Femur (tissue), 1 donor: Measurements from ENCODE around the gene OTOR.

ENCODE experiments used
- DNase-seq: peaks from one replicate; pipeline ENCODE4 v3.0.0-alpha.2; 2017

OTOR gene

DNA sequence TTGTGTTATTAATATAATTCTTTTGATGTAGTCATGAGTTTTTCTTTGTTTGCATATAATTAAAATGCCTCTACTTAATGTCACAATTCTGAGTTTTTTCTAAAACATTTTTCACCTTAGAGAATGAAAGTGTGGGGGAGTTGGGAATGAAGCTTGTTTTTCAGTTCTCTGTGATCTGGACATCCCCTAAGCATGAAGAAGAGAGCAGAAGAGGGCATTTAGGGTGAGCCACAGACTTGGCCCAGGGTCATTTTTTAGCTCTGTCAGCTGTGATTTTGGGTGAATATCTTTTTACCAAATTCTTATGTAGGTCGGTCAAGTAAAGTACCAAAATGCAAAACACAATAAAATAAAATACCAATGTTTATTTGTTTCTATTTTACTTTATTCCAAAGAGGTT, 3.9 kb downstream of the OTOR start:
- no peak for DNase-seq

DNA sequence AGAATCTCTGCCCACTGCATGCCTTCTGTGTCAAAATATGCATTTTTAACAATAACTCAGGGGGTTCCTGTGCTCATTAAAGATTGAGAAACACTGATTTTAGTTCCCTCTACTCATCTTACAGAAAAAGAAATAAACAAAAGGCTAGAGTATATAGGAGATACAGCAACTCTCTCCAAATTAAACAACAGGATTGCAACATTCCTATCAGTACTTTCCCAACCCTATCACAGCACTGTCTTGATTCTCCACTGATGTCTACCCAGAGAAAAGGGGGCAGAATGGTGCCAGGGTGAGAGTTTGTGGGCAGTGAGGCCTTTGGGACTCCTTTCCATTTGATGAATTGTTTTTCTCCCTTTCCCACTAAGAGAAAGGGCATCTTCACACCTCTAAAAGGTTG, 4.7 kb downstream of the OTOR start:
- no peak for DNase-seq

- DNase-seq = peak; percentile 25
Measured at GRCh38 chr20:16758454-16759180, 10.5 kb downstream of the OTOR start.

DNA sequence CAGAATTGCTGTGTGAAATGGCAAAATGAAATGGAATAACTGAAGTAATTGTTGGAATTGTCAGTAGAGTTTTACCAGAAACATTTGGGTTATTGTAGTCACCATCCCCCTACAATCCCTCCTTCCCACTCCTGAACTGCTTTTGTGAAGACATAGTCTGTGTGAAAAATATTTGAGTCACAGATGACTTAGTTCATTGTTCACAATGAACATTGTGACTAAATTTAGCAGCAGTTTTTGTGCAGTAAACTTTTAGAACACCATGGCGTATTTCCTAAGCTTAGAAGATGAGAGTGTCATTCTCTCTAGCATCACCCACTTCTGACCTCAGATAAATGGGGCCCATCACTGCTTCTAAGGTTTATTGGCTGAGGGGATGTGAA, 11.0 kb downstream of the OTOR start:
- DNase-seq = no peak

- DNase-seq = no peak
Measured at GRCh38 chr20:16760431-16761304, 12.5 kb downstream of the OTOR start.

- DNase-seq = peak; percentile 79
Measured at GRCh38 chr20:16761305-16761829, 13.2 kb downstream of the OTOR start.

GRCh38 chr20:16764560-16764959, 16.4 kb downstream of the OTOR start:
- DNase-seq = no peak

- no peak for DNase-seq
Measured at GRCh38 chr20:16771213-16771612, 23.1 kb downstream of the OTOR start.

DNA sequence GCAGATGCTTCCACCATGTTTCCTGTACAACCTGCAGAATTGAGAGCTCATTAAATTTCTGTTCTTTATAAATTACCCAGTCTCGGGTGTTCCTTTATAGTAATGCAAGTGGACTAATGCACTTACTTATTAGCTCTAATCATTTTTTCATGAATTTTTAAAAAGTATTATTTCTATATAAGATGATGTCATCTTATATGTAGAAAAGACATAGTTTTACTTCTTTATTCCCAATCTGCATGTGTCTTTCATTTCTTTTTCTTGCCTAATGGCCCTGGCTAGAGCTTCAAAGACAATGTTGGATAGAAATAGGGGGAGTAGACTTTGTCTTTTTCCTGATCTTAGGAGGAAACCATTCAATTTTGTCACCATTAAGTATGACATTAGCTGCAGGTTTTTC, 27.8 kb downstream of the OTOR start:
- DNase-seq = no peak

- DNase-seq = peak; percentile 30
Measured at GRCh38 chr20:16777126-16777525, 29.0 kb downstream of the OTOR start.

DNA sequence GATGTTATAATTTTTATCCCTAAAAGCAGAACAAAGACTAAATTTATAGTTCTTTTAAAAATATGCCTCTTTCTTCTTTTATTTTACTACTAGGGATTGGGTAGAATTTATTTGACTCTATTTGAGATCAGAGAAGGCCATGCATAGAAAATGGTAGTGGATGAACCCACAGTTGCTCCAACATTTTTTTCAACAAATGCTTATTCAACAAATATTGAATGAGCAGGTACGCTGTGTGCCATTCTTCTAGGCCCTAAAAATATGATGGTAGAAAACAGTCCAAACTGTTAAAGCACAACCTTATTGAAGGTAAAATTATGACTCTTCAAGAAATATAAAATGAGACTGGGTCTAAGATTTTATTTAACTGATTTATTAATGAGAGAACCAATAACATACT, 30.0 kb downstream of the OTOR start:
- no peak for DNase-seq

GRCh38 chr20:16781496-16781895, 33.3 kb downstream of the OTOR start:
- no peak for DNase-seq

- no peak for DNase-seq
Measured at GRCh38 chr20:16785226-16785625, 37.1 kb downstream of the OTOR start.
